Thyroid gland (tissue), 4 donors: ENCODE results near the gene RGS13.

Experiments used
- CTCF ChIP-seq, 6 experiments: fragments of 200-600 bp in 3 of 6; fragments of 450-650 bp in 3 of 6; sonication (generic) in 3 of 6; IDR thresholded peaks; one replicate each; pipeline ENCODE4 v1.5.1; 2016 to 2019; ENCODE audit warnings: antibody characterized with exemption in 6 of 6, mild to moderate bottlenecking in 2 of 6, inconsistent platforms in 1 of 6, moderate library complexity in 1 of 6
- POLR2A ChIP-seq, 2 donors: fragments of 450-650 bp; IDR thresholded peaks; one replicate each; pipeline ENCODE4 v1.6.1; 2017; ENCODE audit warnings: antibody characterized with exemption in 2 of 2, mild to moderate bottlenecking in 2 of 2, moderate library complexity in 1 of 2

DNA sequence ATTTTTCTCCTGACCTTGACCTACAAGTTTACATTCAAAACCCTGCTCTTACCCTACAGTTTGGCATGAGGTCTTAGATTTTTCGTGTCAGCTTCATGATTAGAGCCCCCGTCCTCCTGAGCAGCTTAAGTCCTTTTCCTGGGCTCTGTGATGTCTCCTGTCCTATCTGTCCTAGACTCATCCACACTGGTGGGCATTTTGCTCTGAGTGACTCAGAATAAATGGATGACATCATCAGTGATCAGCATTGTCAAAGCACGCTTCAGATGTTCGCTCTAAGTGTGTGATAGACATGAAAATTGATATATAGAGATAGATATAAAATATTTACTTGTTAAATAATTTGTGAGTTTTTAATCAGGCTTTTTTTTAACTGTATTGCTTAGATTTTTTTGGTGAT, 21.8 kb downstream of the RGS13 start:
- TF ChIP-seq CTCF (IDR thresholded peaks at IDR 0.05) (no peak), POLR2A (IDR thresholded peaks at IDR 0.05) (no peak)
